ENCODE results near the gene RPS6KA2. TPM values are rescaled to one million over a fixed set of nuclear protein-coding genes. Genes with fewer than 3 reads are reported as not detected.

The RPS6KA2 gene
- total RNA-seq, 1 experiment from 2014 or later: 12.3 TPM

DNA sequence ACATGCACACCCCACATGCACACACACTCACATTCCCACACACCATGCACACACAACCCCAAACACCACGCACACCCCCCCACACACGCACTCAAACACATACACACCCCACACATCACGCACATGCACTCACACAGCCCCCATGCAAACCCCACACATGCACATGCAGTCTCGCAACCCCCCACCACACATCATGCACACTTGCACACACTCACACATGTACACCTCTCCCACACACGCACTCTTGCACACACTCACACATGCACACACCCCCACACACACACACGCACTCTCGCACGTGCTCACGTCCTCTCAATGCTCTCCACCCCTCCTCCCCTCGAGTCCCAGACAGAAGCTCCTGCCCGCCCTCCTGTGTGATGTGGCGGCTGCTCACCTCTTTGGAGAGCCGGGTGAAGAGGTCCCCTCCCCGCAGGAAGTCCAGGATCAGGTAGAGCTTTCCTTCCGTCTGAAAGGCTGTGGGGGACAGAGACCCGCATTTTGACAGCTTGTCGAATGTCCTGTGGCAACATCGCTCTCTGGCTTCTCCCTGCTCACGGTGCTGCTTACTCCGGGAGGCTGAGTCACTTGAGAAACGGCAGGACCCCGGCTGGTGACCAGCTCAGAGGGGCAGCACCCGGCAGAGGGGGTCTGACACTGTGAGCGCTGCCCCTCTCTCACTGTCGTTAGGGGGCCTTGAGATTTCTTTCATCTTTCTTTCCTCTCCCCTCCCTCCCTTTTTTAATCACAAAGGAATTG is 119.1 kb downstream of the RPS6KA2 start:
- no peak for DNase-seq
- Histone ChIP-seq H3T11ph (ENCODE audit: low read length) (no peak overlapping the region), H3K23me2 (ENCODE audit: insufficient read length, low read depth, low read length, poor library complexity, severe bottlenecking) (no peaks in the 10 kb centered on the region), H3K4me2 (ENCODE audit: insufficient read depth, insufficient read length, low read length) (no peak overlapping the region), H3K27me3 (ENCODE audit: insufficient read depth, low read length) (no peaks in the 10 kb centered on the region), H3K9ac (ENCODE audit: extremely low read depth, insufficient read length, low read length) (no peak overlapping the region), H2AK5ac (ENCODE audit: insufficient read length, low read length) (no peak overlapping the region), H4K8ac (replicated peaks; ENCODE audit: insufficient read length, low read depth, low read length) (no peak overlapping the region), H2BK15ac (ENCODE audit: low read depth, low read length) (no peak overlapping the region), H2AFZ (ENCODE audit: low read length) (no peak overlapping the region), H3K9me3 (ENCODE audit: control insufficient read depth, low read depth, low read length) (no peaks in the 10 kb centered on the region), H3K56ac (ENCODE audit: insufficient read length, low read depth, low read length) (no peak overlapping the region), H3K79me2 (ENCODE audit: insufficient read depth, low read length) (no peaks in the 10 kb centered on the region), H3K27ac (ENCODE audit: insufficient read length, low read depth, low read length) (no peak overlapping the region), H4K20me1 (ENCODE audit: control insufficient read depth, insufficient read depth, insufficient read length) (no peaks in the 10 kb centered on the region), H2BK20ac (ENCODE audit: low read depth, low read length, poor library complexity, severe bottlenecking) (no peak overlapping the region), H3K23ac (ENCODE audit: insufficient read length, low read depth, low read length) (no peak overlapping the region), H3K79me1 (ENCODE audit: insufficient read depth, low read depth, low read length, poor library complexity, severe bottlenecking) (no peaks in the 10 kb centered on the region), H4K91ac (ENCODE audit: insufficient read length, low read depth, low read length) (no peak overlapping the region), H3K18ac (ENCODE audit: insufficient read length, low read depth, low read length) (no peak overlapping the region), H3K14ac (ENCODE audit: insufficient read depth, low read length) (no peak overlapping the region; the same call in 1 of the 2 replicates), H2BK120ac (ENCODE audit: low read depth, low read length, poor library complexity, severe bottlenecking) (no peak overlapping the region), H3K4me1 (ENCODE audit: insufficient read depth, low read length) (no peaks in the 10 kb centered on the region), H2BK5ac (ENCODE audit: insufficient read length, low read length) (no peak overlapping the region), H4K5ac (ENCODE audit: insufficient read length, low read depth, low read length) (no peak overlapping the region), H3K4ac (ENCODE audit: low read depth, low read length) (no peak overlapping the region), H2BK12ac (ENCODE audit: insufficient read length, low read depth, low read length) (no peak overlapping the region)
- Mint-ChIP-seq H3K4me3 (no peak overlapping the region), H3K27ac (peak overlapping the region in 1 of 3 experiments; percentile 55; a peak in 1 of 7 replicates), H3K4me1 (no peaks in the 10 kb centered on the region), H3K9me3 (no peaks in the 10 kb centered on the region), H3K27me3 (ENCODE audit: low read depth) (no peaks in the 10 kb centered on the region), H3K36me3 (ENCODE audit: insufficient read depth in 1 of 3, low read depth in 3 of 3) (peaks cover 6 to 17% (median 9%) of the 10 kb centered on the region in 3 experiments)
- TF ChIP-seq, protein P1, sequence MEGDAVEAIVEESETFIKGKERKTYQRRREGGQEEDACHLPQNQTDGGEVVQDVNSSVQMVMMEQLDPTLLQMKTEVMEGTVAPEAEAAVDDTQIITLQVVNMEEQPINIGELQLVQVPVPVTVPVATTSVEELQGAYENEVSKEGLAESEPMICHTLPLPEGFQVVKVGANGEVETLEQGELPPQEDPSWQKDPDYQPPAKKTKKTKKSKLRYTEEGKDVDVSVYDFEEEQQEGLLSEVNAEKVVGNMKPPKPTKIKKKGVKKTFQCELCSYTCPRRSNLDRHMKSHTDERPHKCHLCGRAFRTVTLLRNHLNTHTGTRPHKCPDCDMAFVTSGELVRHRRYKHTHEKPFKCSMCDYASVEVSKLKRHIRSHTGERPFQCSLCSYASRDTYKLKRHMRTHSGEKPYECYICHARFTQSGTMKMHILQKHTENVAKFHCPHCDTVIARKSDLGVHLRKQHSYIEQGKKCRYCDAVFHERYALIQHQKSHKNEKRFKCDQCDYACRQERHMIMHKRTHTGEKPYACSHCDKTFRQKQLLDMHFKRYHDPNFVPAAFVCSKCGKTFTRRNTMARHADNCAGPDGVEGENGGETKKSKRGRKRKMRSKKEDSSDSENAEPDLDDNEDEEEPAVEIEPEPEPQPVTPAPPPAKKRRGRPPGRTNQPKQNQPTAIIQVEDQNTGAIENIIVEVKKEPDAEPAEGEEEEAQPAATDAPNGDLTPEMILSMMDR (conservative IDR thresholded peaks at IDR 0.05): no peak
- WGBS (ENCODE audit: extremely low coverage, insufficient read length, low lambda C conversion rate): 100% methylated on average over 3 of the region's 25 CpGs
